IMR-90 (cell line): ENCODE data around the gene ESRRG. TPM values are rescaled to one million over a fixed set of nuclear protein-coding genes. Genes with fewer than 3 reads are reported as not detected.

Experiments
- ATAC-seq: fragments of 200-7000 bp; cut with Tn5 transposase; 2 replicates; pipeline ENCODE4 v1.9.1; 2020; ENCODE audit warnings: low read depth, mild to moderate bottlenecking, moderate library complexity
- BruUV-seq: library from RNA; stranded (reverse); fragments of 400-500 nt; replicated peaks from 2 replicates; lab custom pipeline; 2021; lab: Mats Ljungman, UMichigan
- CTCF ChIA-PET: fragments of 300-600 bp; formaldehyde crosslinking; extraction: SDS; loops from one replicate; lab custom pipeline; 2021; ENCODE audit warnings: antibody characterized with exemption; lab: Yijun Ruan, JAX
- POLR2A ChIA-PET: fragments of 300-600 bp; sonication (Branson Sonifier 250); formaldehyde crosslinking; loops from one replicate; lab custom pipeline; 2022; ENCODE audit warnings: antibody characterized with exemption; ENCODE audit not compliant: unreplicated experiment; lab: Charles Lee
- DNase-seq: peaks from one replicate; pipeline ENCODE4 v3.0.0; 2013
- H2AFZ ChIP-seq: replicated peaks from 2 replicates; pipeline ENCODE3; 2013; ENCODE audit warnings: low read length, mild to moderate bottlenecking; ENCODE audit not compliant: poor library complexity
- H2AK5ac ChIP-seq: 2 replicates; pipeline ENCODE4 v1.6.1; 2013; ENCODE audit warnings: low read depth, low read length, inconsistent platforms
- H2AK9ac ChIP-seq: replicated peaks from 2 replicates; pipeline ENCODE3; 2013; ENCODE audit warnings: mild to moderate bottlenecking, low read depth, low read length, moderate library complexity; ENCODE audit not compliant: poor library complexity
- H2BK120ac ChIP-seq: 2 replicates; pipeline ENCODE4 v1.6.1; 2013; ENCODE audit warnings: low read depth, low read length, inconsistent platforms
- H2BK15ac ChIP-seq: 3 replicates; pipeline ENCODE4 v1.6.1; 2013; ENCODE audit warnings: low read depth, low read length, inconsistent platforms
- H2BK20ac ChIP-seq: 2 replicates; pipeline ENCODE4 v1.6.1; 2013; ENCODE audit warnings: low read depth, mild to moderate bottlenecking, inconsistent platforms, low read length, moderate library complexity
- H2BK5ac ChIP-seq: 2 replicates; pipeline ENCODE4 v1.6.1; 2013; ENCODE audit warnings: mild to moderate bottlenecking, low read depth, low read length, inconsistent platforms; ENCODE audit not compliant: poor library complexity, severe bottlenecking
- H3K14ac ChIP-seq: replicated peaks from 2 replicates; pipeline ENCODE4 v1.6.1; 2013; ENCODE audit warnings: low read depth, low read length, inconsistent platforms
- H3K18ac ChIP-seq: 2 replicates; pipeline ENCODE4 v1.6.1; 2013; ENCODE audit warnings: low read depth, low read length, control low read depth
- H3K23ac ChIP-seq: 2 replicates; pipeline ENCODE4 v1.6.1; 2013; ENCODE audit warnings: low read depth, low read length, inconsistent platforms
- H3K27ac ChIP-seq: 2 replicates; pipeline ENCODE4 v1.5.1; 2013; ENCODE audit warnings: mild to moderate bottlenecking, control low read depth, low read length; ENCODE audit not compliant: insufficient read depth
- H3K27me3 ChIP-seq: 2 replicates; pipeline ENCODE4 v1.6.1; 2013; ENCODE audit warnings: low read length; ENCODE audit not compliant: control insufficient read depth, insufficient read depth
- H3K36me3 ChIP-seq: 2 replicates; pipeline ENCODE4 v1.6.1; 2013; ENCODE audit warnings: low read length, mixed read lengths; ENCODE audit not compliant: control insufficient read depth, insufficient read depth
- H3K4ac ChIP-seq: 2 replicates; pipeline ENCODE4 v1.6.1; 2013; ENCODE audit warnings: low read depth, low read length, inconsistent platforms
- H3K4me1 ChIP-seq: 2 replicates; pipeline ENCODE4 v1.6.1; 2013; ENCODE audit warnings: low read length, mixed read lengths; ENCODE audit not compliant: control insufficient read depth, insufficient read depth
- H3K4me2 ChIP-seq: 2 replicates; pipeline ENCODE4 v1.6.1; 2013; ENCODE audit warnings: low read depth, mild to moderate bottlenecking, control low read depth, low read length, moderate library complexity
- H3K4me3 ChIP-seq: 2 replicates; pipeline ENCODE4 v1.5.1; 2013; ENCODE audit warnings: low read depth, mild to moderate bottlenecking, control low read depth, low read length, moderate library complexity; ENCODE audit not compliant: insufficient read depth
- H3K56ac ChIP-seq: 2 replicates; pipeline ENCODE4 v1.6.1; 2013; ENCODE audit warnings: low read length, inconsistent platforms; ENCODE audit not compliant: insufficient read depth; ENCODE audit errors: extremely low read depth
- H3K79me1 ChIP-seq, 2 experiments: 2 replicates each; pipeline ENCODE4 v1.6.1; 2013; ENCODE audit warnings: low read length in 2 of 2, inconsistent platforms in 1 of 2, low read depth in 1 of 2
- H3K9ac ChIP-seq: 2 replicates; pipeline ENCODE4 v1.6.1; 2013; ENCODE audit warnings: low read depth, low read length, control low read depth
- H3K9me1 ChIP-seq: 2 replicates; pipeline ENCODE4 v1.6.1; 2013; ENCODE audit warnings: low read length, inconsistent platforms; ENCODE audit not compliant: insufficient read depth
- H3K9me3 ChIP-seq: 2 replicates; pipeline ENCODE4 v1.6.1; 2013; ENCODE audit warnings: low read length; ENCODE audit not compliant: control insufficient read depth, insufficient read depth
- H4K20me1 ChIP-seq: 2 replicates; pipeline ENCODE4 v1.6.1; 2013; ENCODE audit warnings: low read length, inconsistent platforms; ENCODE audit not compliant: insufficient read depth
- H4K5ac ChIP-seq: 2 replicates; pipeline ENCODE4 v1.6.1; 2013; ENCODE audit warnings: mild to moderate bottlenecking, low read depth, low read length, control low read depth
- H4K8ac ChIP-seq, 2 experiments: 2 replicates each; pipeline ENCODE4 v1.6.1; 2013; ENCODE audit warnings: low read depth in 2 of 2, low read length in 2 of 2, control low read depth in 1 of 2, inconsistent platforms in 1 of 2
- H4K91ac ChIP-seq: 2 replicates; pipeline ENCODE4 v1.6.1; 2013; ENCODE audit warnings: low read depth, low read length, inconsistent platforms; ENCODE audit not compliant: insufficient read depth
- CEBPB ChIP-seq: IDR thresholded peaks from 2 replicates; pipeline ENCODE4 v1.6.1; 2012; ENCODE audit warnings: low read depth, low read length, improper control_type of control experiment
- MAFK ChIP-seq: IDR thresholded peaks from 2 replicates; pipeline ENCODE4 v1.6.1; 2012; ENCODE audit warnings: low read depth, low read length, improper control_type of control experiment
- WGBS, 2 experiments: methylation state at CpG; one replicate each; pipeline versions ENCODE4 v1.1.5 to v1.1.7; 2013; ENCODE audit warnings: missing lambda C conversion rate in 2 of 2; ENCODE audit not compliant: insufficient read length in 1 of 2; ENCODE audit errors: extremely low coverage in 2 of 2; 5-methylcytosine and 5-hydroxymethylcytosine counted together
- dilution Hi-C: fragments of 300-500 bp; cut with HindIII; formaldehyde crosslinking; loops from one replicate; pipeline ENCODE4 v1.14.3; 2018; ENCODE audit warnings: low sequenced_read_pairs; ENCODE audit not compliant: unreplicated experiment
- in situ Hi-C: fragments of 300-500 bp; cut with MboI; formaldehyde crosslinking; loops from 3 replicates; pipeline ENCODE4 v1.14.3; 2019; ENCODE audit warnings: low sequenced_read_pairs, inconsistent platforms, mixed read lengths
- intact Hi-C: fragments of 100-400 bp; cut with micrococcal nuclease; formaldehyde crosslinking; loops from 2 replicates; pipeline ENCODE4 v1.10.0; 2022
- polyA plus RNA-seq, 3 experiments: library from polyadenylated mRNA; depleted of rRNA; stranded (reverse); fragments of >200 nt; gene quantifications; 2 replicates each; pipeline ENCODE4 v1.2.3, GENCODE V29; 2012; ENCODE audit warnings: low replicate concordance in 1 of 3
- total RNA-seq: library from RNA; depleted of rRNA; stranded (reverse); fragments of >200 nt; gene quantifications from 2 replicates; pipeline ENCODE4 v1.2.3, GENCODE V29; 2012
- TF ChIP-seq, protein P1 (sequence below): fragments of 150-350 bp; IDR thresholded peaks from 2 replicates; pipeline ENCODE4 v1.6.1; 2017; ENCODE audit warnings: mild to moderate bottlenecking, antibody characterized with exemption, low read length, low read depth

The ESRRG gene
- total and polyA plus RNA-seq, 2 of the 4 experiments (the other 2 are of a cell fraction), result 0.17 to 0.54 TPM

DNA sequence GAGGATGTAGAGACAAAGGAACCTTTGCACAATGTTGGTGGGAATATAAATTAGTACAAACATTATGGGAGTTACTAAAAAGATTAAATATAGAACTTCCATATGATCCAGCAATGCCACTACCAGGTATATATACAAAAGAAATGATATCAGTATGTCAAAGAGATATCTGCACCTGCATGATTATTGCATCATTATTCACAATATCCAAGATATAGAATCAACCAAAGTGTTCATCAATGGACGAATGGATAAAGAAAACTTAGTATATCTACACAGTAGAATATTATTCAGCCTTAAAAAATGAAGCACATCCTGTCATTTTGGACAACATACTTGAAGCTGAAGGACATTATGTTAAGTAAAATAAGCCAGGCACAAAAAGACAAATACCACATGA, 238.2 kb downstream of the ESRRG start:
- H2AK9ac ChIP-seq, result no peak overlapping the region
- no TSS peak for BruUV-seq
- no peak overlapping the region for H4K5ac ChIP-seq
- no peak overlapping the region for H2BK20ac ChIP-seq
- H2BK15ac ChIP-seq, result no peak overlapping the region
- no peak overlapping the region for H3K4me2 ChIP-seq
- dilution Hi-C loops (no loop called here), in situ Hi-C loops (no loop called here), intact Hi-C loops (no loop called here)
- no peak for TF ChIP-seq MAFK
- TF ChIP-seq, protein P1, sequence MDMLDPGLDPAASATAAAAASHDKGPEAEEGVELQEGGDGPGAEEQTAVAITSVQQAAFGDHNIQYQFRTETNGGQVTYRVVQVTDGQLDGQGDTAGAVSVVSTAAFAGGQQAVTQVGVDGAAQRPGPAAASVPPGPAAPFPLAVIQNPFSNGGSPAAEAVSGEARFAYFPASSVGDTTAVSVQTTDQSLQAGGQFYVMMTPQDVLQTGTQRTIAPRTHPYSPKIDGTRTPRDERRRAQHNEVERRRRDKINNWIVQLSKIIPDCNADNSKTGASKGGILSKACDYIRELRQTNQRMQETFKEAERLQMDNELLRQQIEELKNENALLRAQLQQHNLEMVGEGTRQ, result no peak
- peak; percentile 52; the same call in 1 of the 2 replicates for TF ChIP-seq CEBPB
- no peak overlapping the region for H3K27ac ChIP-seq
- no peaks in the 10 kb centered on the region for H3K36me3 ChIP-seq
- no peak overlapping the region for H3K4ac ChIP-seq
- ChIA-PET CTCF (no interaction called here), POLR2A (no interaction called here)
- H3K9me3 ChIP-seq, result no peaks in the 10 kb centered on the region
- no peaks in the 10 kb centered on the region for H4K20me1 ChIP-seq
- no peak overlapping the region for H2AK5ac ChIP-seq
- H2BK5ac ChIP-seq, result no peak overlapping the region
- H3K79me1 ChIP-seq, result no peaks in the 10 kb centered on the region
- H3K9me1 ChIP-seq, result no peaks in the 10 kb centered on the region
- no peak overlapping the region for H3K9ac ChIP-seq
- H3K4me3 ChIP-seq, result no peak overlapping the region
- no peak overlapping the region for H4K91ac ChIP-seq
- no peak overlapping the region for H2BK120ac ChIP-seq
- no peak overlapping the region for H3K23ac ChIP-seq
- H2AFZ ChIP-seq, result no peak overlapping the region
- H3K14ac ChIP-seq, result no peak overlapping the region
- H4K8ac ChIP-seq, result no peak overlapping the region
- ATAC-seq, result no peak
- no peaks in the 10 kb centered on the region for H3K27me3 ChIP-seq
- H3K18ac ChIP-seq, result no peak overlapping the region
- no peak overlapping the region for H3K56ac ChIP-seq
- WGBS, 2 experiments, result no CpG with 5 or more reads among the region's 1 CpG
- no peak for DNase-seq
- no peaks in the 10 kb centered on the region for H3K4me1 ChIP-seq
